ENCODE measurements around the gene PPP6R1.

- no peak for TF ChIP-seq CTCF (IDR thresholded peaks at IDR 0.05)
- TF ChIP-seq POLR2A (IDR thresholded peaks at IDR 0.05), result no peak
Measured at GRCh38 chr19:55257461-55258420, 1.1 kb downstream of the PPP6R1 start.
